Astrocyte (in vitro differentiated cells and primary cell): ENCODE measurements around the gene LIMS1.
"Not testable (repeated sequence)": the region's sequence is repeated elsewhere in the genome, so short reads cannot be mapped to it uniquely, and the experiment has no call there.

Experiments
- CTCF ChIP-seq: IDR thresholded peaks from 2 replicates; pipeline ENCODE4 v1.5.1; 2011; ENCODE audit warnings: low read depth, mild to moderate bottlenecking, inconsistent platforms, low read length, moderate library complexity; ENCODE audit not compliant: insufficient read depth
- EZH2 ChIP-seq: IDR thresholded peaks from 2 replicates; pipeline ENCODE4 v1.6.1; 2012; ENCODE audit warnings: mild to moderate bottlenecking, low read length, inconsistent platforms; ENCODE audit not compliant: insufficient read depth

GRCh38 chr2:108652187-108652931, 118.1 kb downstream of the LIMS1 start:
- TF ChIP-seq CTCF, EZH2: not testable (repeated sequence)
